GM12865 (cell line): ENCODE results near the gene STEAP3.

Experiments
- DNase-seq: peaks from one replicate; pipeline ENCODE4 v3.0.0; 2010; ENCODE audit warnings: low read depth
- H3K4me3 ChIP-seq: 2 replicates; pipeline ENCODE4 v1.5.1; 2011; ENCODE audit warnings: mild to moderate bottlenecking, low read depth, low read length, control low read depth
- CTCF ChIP-seq: IDR thresholded peaks from 2 replicates; pipeline ENCODE4 v1.5.1; 2011; ENCODE audit warnings: low read length, control low read depth, low read depth, inconsistent platforms; ENCODE audit not compliant: insufficient read depth; ENCODE audit errors: missing control alignments

Gene STEAP3

GRCh38 chr2:119224391-119225104 lies 914 bp downstream of the STEAP3 start:
- no peak for TF ChIP-seq CTCF
- DNase-seq: no peak
- peak overlapping the region; percentile 84 for H3K4me3 ChIP-seq

- H3K4me3 ChIP-seq: no peak overlapping the region
- TF ChIP-seq CTCF: no peak
- peak; percentile 31 for DNase-seq
Observed at GRCh38 chr2:119225105-119225865, 1.7 kb downstream of the STEAP3 start.

- H3K4me3 ChIP-seq: no peak overlapping the region
- TF ChIP-seq CTCF: no peak
- no peak for DNase-seq
Observed at GRCh38 chr2:119225926-119226325, 2.3 kb downstream of the STEAP3 start.

GRCh38 chr2:119227346-119227745 lies 3.7 kb downstream of the STEAP3 start:
- no peak overlapping the region for H3K4me3 ChIP-seq
- no peak for TF ChIP-seq CTCF
- DNase-seq: no peak

- DNase-seq: no peak
- no peak for TF ChIP-seq CTCF
- no peak overlapping the region for H3K4me3 ChIP-seq
Observed at GRCh38 chr2:119228136-119228535, 4.5 kb downstream of the STEAP3 start.

GRCh38 chr2:119228964-119229363 lies 5.3 kb downstream of the STEAP3 start:
- DNase-seq: no peak
- TF ChIP-seq CTCF: no peak
- H3K4me3 ChIP-seq: no peak overlapping the region
